Measurements from ENCODE around the gene EPAS1. TPM values are rescaled to one million over a fixed set of nuclear protein-coding genes. Genes with fewer than 3 reads are reported as not detected.

Gene EPAS1
- total RNA-seq, 2 experiments from 2014 or later = 4.2 to 5.4 TPM

DNA sequence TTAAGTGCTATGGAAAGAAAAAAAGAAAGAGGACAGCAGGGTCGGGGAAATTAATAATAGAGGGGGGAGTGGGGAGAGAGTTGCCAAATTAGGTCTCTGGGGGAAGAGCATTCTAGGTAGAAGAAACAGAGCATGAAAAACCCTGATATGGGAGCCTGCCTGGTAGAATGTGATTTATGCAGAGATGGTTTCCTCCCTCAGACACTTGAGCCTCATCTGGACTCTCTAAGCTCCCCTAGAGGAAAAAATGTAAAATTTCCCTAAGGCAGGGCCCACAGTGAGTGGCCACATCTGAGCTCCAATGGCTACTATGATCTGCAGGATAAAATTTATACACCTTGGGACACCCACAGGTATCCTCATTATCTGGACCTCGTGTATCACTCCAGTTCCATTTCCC, 20.6 kb upstream of the EPAS1 start:
- Histone ChIP-seq H3K4me3 (ENCODE audit: low read length) (no peak overlapping the region), H3K27me3 (ENCODE audit: control insufficient read depth in 1 of 2, insufficient read depth in 2 of 2, low read length in 2 of 2) (peaks cover 12 to 14% of the 10 kb centered on the region in 2 experiments), H3K27ac (ENCODE audit: low read depth in 1 of 2, low read length in 2 of 2) (no peak overlapping the region), H3K36me3 (ENCODE audit: insufficient read depth, low read length) (no peaks in the 10 kb centered on the region), H3K9me3 (ENCODE audit: control insufficient read depth in 1 of 2, insufficient read depth in 1 of 2, low read length in 2 of 2) (peaks cover 0 to 10% of the 10 kb centered on the region in 2 experiments), H3K4me1 (ENCODE audit: insufficient read depth, low read length) (peaks cover 3% of the 10 kb centered on the region)
- ChIA-PET CTCF (no interaction called here), POLR2A (no interaction called here)
- intact Hi-C loops (cut with DNase I, micrococcal nuclease) = no loop called here
- H3K36me3 Mint-ChIP-seq (ENCODE audit: low read depth) = no peaks in the 10 kb centered on the region
- no peak for ATAC-seq (ENCODE audit: poor library complexity)
- H3K27ac Mint-ChIP-seq = no peak overlapping the region
- H3K9me3 Mint-ChIP-seq = no peaks in the 10 kb centered on the region
- no peak for DNase-seq
- peaks cover 16% of the 10 kb centered on the region for H3K4me1 Mint-ChIP-seq (ENCODE audit: low read depth)
- TF ChIP-seq, protein P1, sequence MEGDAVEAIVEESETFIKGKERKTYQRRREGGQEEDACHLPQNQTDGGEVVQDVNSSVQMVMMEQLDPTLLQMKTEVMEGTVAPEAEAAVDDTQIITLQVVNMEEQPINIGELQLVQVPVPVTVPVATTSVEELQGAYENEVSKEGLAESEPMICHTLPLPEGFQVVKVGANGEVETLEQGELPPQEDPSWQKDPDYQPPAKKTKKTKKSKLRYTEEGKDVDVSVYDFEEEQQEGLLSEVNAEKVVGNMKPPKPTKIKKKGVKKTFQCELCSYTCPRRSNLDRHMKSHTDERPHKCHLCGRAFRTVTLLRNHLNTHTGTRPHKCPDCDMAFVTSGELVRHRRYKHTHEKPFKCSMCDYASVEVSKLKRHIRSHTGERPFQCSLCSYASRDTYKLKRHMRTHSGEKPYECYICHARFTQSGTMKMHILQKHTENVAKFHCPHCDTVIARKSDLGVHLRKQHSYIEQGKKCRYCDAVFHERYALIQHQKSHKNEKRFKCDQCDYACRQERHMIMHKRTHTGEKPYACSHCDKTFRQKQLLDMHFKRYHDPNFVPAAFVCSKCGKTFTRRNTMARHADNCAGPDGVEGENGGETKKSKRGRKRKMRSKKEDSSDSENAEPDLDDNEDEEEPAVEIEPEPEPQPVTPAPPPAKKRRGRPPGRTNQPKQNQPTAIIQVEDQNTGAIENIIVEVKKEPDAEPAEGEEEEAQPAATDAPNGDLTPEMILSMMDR (IDR thresholded peaks at IDR 0.05) = no peak
- no peak overlapping the region for H3K4me3 Mint-ChIP-seq
- peaks cover 15% of the 10 kb centered on the region for H3K27me3 Mint-ChIP-seq

DNA sequence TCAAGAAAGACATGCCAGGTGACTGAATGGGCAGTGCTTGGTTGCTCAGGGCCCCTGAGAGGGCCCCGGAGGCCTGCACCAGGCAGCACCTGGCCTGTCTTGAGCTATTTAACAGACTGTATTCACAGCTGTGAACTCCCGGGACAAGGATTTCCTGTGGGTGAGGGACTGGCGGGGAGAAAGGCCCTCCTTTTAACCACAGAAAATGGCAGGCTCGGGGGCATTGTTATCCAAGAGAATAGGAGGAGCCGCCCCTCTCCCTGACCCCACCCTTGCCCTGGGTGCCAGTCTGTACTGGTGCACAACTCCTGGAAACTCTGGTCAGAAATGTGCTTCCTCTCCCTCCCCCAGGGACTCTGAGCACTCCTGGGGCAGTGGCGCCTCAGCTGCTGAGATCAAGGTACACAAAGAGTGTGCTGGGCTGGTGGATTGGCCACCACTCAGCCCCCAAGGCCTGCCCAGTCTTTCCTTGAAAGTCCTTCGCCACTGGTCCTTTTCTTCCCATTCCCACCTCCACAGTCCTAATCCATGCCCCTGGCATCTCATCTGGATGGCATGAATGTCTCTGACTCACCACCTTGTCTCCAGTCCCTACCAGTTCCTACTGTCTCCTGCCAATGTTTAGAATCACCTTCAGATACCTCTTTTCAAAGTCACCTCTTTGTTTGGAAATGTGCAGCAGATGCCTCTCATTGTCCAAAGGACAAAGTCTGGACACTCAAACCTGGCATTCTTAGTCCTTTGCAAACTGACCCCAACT, 19.6 kb upstream of the EPAS1 start:
- intact Hi-C loops (cut with DNase I, micrococcal nuclease) = no loop called here
- peaks cover 15% of the 10 kb centered on the region for H3K27me3 Mint-ChIP-seq
- TF ChIP-seq, protein P1 (IDR thresholded peaks at IDR 0.05) = no peak
- Histone ChIP-seq H3K9me3 (ENCODE audit: control insufficient read depth in 1 of 2, insufficient read depth in 1 of 2, low read length in 2 of 2) (peaks cover 0 to 10% of the 10 kb centered on the region in 2 experiments), H3K36me3 (ENCODE audit: insufficient read depth, low read length) (no peaks in the 10 kb centered on the region), H3K27ac (ENCODE audit: low read depth in 1 of 2, low read length in 2 of 2) (no peak overlapping the region), H3K27me3 (ENCODE audit: control insufficient read depth in 1 of 2, insufficient read depth in 2 of 2, low read length in 2 of 2) (peaks cover 12 to 14% of the 10 kb centered on the region in 2 experiments), H3K4me3 (ENCODE audit: low read length) (no peak overlapping the region), H3K4me1 (ENCODE audit: insufficient read depth, low read length) (peaks cover 3% of the 10 kb centered on the region)
- H3K4me1 Mint-ChIP-seq (ENCODE audit: low read depth) = peaks cover 16% of the 10 kb centered on the region
- H3K4me3 Mint-ChIP-seq = no peak overlapping the region
- DNase-seq (no peak), ATAC-seq (ENCODE audit: poor library complexity) (no peak)
- POLR2A ChIA-PET = no interaction called here
- CTCF ChIA-PET = no interaction called here
- H3K27ac Mint-ChIP-seq = no peak overlapping the region
- H3K36me3 Mint-ChIP-seq (ENCODE audit: low read depth) = no peaks in the 10 kb centered on the region
- H3K9me3 Mint-ChIP-seq = no peaks in the 10 kb centered on the region

DNA sequence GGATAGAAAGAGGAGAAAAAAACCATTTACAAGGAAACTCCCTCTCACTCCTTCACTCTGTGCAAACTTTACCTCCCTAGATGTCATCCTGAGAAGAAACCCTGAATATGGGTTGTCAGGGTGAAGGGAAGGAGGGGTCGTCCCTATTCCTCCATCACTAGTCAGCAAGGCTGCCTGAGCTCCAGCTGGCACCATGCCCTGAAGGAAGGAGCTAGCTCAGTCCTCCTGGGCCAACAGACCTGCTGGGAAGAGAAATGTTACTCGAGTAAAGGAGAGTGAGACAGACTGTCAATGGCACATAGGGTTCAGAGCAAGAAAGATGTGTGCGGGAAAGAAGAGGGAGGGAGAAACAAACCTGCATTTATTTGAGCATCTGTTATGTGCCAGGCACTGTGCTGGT, 18.3 kb upstream of the EPAS1 start:
- peaks cover 15% of the 10 kb centered on the region for H3K27me3 Mint-ChIP-seq
- ChIA-PET POLR2A (no interaction called here), CTCF (no interaction called here)
- Histone ChIP-seq H3K9me3 (ENCODE audit: control insufficient read depth in 1 of 2, insufficient read depth in 1 of 2, low read length in 2 of 2) (peaks cover 0 to 10% of the 10 kb centered on the region in 2 experiments), H3K4me3 (ENCODE audit: low read length) (no peak overlapping the region), H3K4me1 (ENCODE audit: insufficient read depth, low read length) (peaks cover 3% of the 10 kb centered on the region), H3K27ac (ENCODE audit: low read depth in 1 of 2, low read length in 2 of 2) (no peak overlapping the region), H3K27me3 (ENCODE audit: control insufficient read depth in 1 of 2, insufficient read depth in 2 of 2, low read length in 2 of 2) (peaks cover 12 to 14% of the 10 kb centered on the region in 2 experiments), H3K36me3 (ENCODE audit: insufficient read depth, low read length) (no peaks in the 10 kb centered on the region)
- ATAC-seq (ENCODE audit: poor library complexity) (no peak), DNase-seq (no peak)
- no peaks in the 10 kb centered on the region for H3K9me3 Mint-ChIP-seq
- intact Hi-C loops (cut with DNase I, micrococcal nuclease) = no loop called here
- peaks cover 16% of the 10 kb centered on the region for H3K4me1 Mint-ChIP-seq (ENCODE audit: low read depth)
- H3K27ac Mint-ChIP-seq = no peak overlapping the region
- no peak overlapping the region for H3K4me3 Mint-ChIP-seq
- no peaks in the 10 kb centered on the region for H3K36me3 Mint-ChIP-seq (ENCODE audit: low read depth)
- TF ChIP-seq, protein P1 (IDR thresholded peaks at IDR 0.05) = no peak

All from CD4-positive, alpha-beta T cell (primary cell).